Neutrophil (primary cell): Measurements from ENCODE around the gene LRP3.

ENCODE experiments used
- H3K27ac ChIP-seq: fragments of 200-600 bp; sonication (generic); 2 replicates; pipeline ENCODE4 v1.5.1; 2016; ENCODE audit warnings: mild to moderate bottlenecking, moderate library complexity
- H3K27me3 ChIP-seq: fragments of 200-600 bp; sonication (generic); 2 replicates; pipeline ENCODE4 v1.6.0; 2016; ENCODE audit warnings: mild to moderate bottlenecking
- H3K36me3 ChIP-seq: fragments of 200-600 bp; sonication (generic); 2 replicates; pipeline ENCODE4 v1.5.1; 2017
- H3K4me1 ChIP-seq, 2 experiments: fragments of 200-600 bp in 1 of 2; sonication (generic) in 1 of 2; 1 replicate in 1 of 2; 2 replicates in 1 of 2; pipeline versions ENCODE4 v1.5.1 to v1.6.1; 2013 to 2016; ENCODE audit warnings: low read depth in 1 of 2, low read length in 1 of 2, mild to moderate bottlenecking in 1 of 2, moderate library complexity in 1 of 2; ENCODE audit not compliant: control insufficient read depth in 1 of 2, insufficient read depth in 1 of 2
- H3K4me3 ChIP-seq, 2 experiments: fragments of 200-600 bp in 1 of 2; sonication (generic) in 1 of 2; 1 replicate in 1 of 2; 2 replicates in 1 of 2; pipeline ENCODE4 v1.5.1; 2013 to 2016; ENCODE audit warnings: low read depth in 1 of 2, low read length in 1 of 2, mild to moderate bottlenecking in 1 of 2, moderate library complexity in 1 of 2
- H3K9me3 ChIP-seq: fragments of 200-600 bp; sonication (generic); 2 replicates; pipeline ENCODE4 v1.5.1; 2016
- CTCF ChIP-seq: fragments of 200-600 bp; sonication (generic); IDR thresholded peaks from 2 replicates; pipeline ENCODE4 v1.5.1; 2016; ENCODE audit warnings: antibody characterized with exemption

The LRP3 gene

GRCh38 chr19:33216198-33216830 lies 22.2 kb downstream of the LRP3 start:
- Histone ChIP-seq H3K27me3 (no peaks in the 10 kb centered on the region), H3K27ac (no peak overlapping the region), H3K36me3 (no peaks in the 10 kb centered on the region), H3K9me3 (no peaks in the 10 kb centered on the region), H3K4me3 (no peak overlapping the region), H3K4me1 (peaks cover 9 to 10% of the 10 kb centered on the region in 2 experiments)
- no peak for TF ChIP-seq CTCF

- no peak for TF ChIP-seq CTCF
- peaks cover 5% of the 10 kb centered on the region for H3K27me3 ChIP-seq
- no peaks in the 10 kb centered on the region for H3K36me3 ChIP-seq
- no peak overlapping the region for H3K4me3 ChIP-seq
- no peak overlapping the region for H3K27ac ChIP-seq
- H3K4me1 ChIP-seq, result peaks cover 9 to 10% of the 10 kb centered on the region in 2 experiments
- H3K9me3 ChIP-seq, result no peaks in the 10 kb centered on the region
Measured at GRCh38 chr19:33217881-33218280, 23.8 kb downstream of the LRP3 start.

GRCh38 chr19:33219261-33219815 lies 25.2 kb downstream of the LRP3 start:
- Histone ChIP-seq H3K27ac (no peak overlapping the region), H3K4me3 (no peak overlapping the region), H3K9me3 (no peaks in the 10 kb centered on the region), H3K27me3 (peaks cover 18% of the 10 kb centered on the region), H3K4me1 (peaks cover 9 to 10% of the 10 kb centered on the region in 2 experiments), H3K36me3 (no peaks in the 10 kb centered on the region)
- no peak for TF ChIP-seq CTCF

GRCh38 chr19:33220115-33220514 lies 26.0 kb downstream of the LRP3 start:
- Histone ChIP-seq H3K4me3 (no peak overlapping the region), H3K27me3 (peaks cover 26% of the 10 kb centered on the region), H3K27ac (no peak overlapping the region), H3K36me3 (no peaks in the 10 kb centered on the region), H3K4me1 (peaks cover 5 to 7% of the 10 kb centered on the region in 2 experiments), H3K9me3 (no peaks in the 10 kb centered on the region)
- no peak for TF ChIP-seq CTCF

GRCh38 chr19:33220735-33221134 lies 26.6 kb downstream of the LRP3 start:
- Histone ChIP-seq H3K36me3 (no peaks in the 10 kb centered on the region), H3K4me1 (peaks cover 3 to 8% of the 10 kb centered on the region in 2 experiments), H3K27ac (no peak overlapping the region), H3K4me3 (no peak overlapping the region), H3K9me3 (no peaks in the 10 kb centered on the region), H3K27me3 (peaks cover 32% of the 10 kb centered on the region)
- TF ChIP-seq CTCF, result no peak
